LNCAP (cell line): ENCODE results near the gene LCLAT1.

ENCODE experiments used
- CTCF ChIP-seq: fragments of 450-650 bp; IDR thresholded peaks from 2 replicates; pipeline ENCODE4 v1.5.1; 2017; ENCODE audit warnings: mild to moderate bottlenecking

Gene LCLAT1

GRCh38 chr2:30447149-30448045 lies at the start of gene LCLAT1:
LCLAT1 (plus strand) TSS chr2:30447246; CDS start chr2:30525591, 78,345 bp downstream.
- TF ChIP-seq CTCF, result no peak

- TF ChIP-seq CTCF, result no peak
These were observed 48.8 kb upstream of the LCLAT1 start for GRCh38 chr2:30398084-30398873.

GRCh38 chr2:30400151-30400954 lies 46.7 kb upstream of the LCLAT1 start:
- TF ChIP-seq CTCF, result no peak

GRCh38 chr2:30402441-30403182 lies 44.4 kb upstream of the LCLAT1 start:
- no peak for TF ChIP-seq CTCF

GRCh38 chr2:30403592-30404312 lies 43.3 kb upstream of the LCLAT1 start:
- TF ChIP-seq CTCF, result no peak

- TF ChIP-seq CTCF, result no peak
These were observed 42.5 kb upstream of the LCLAT1 start for GRCh38 chr2:30404319-30405259.
